HepG2 (cell line): ENCODE results near the gene GPR158. TPM values are rescaled to one million over a fixed set of nuclear protein-coding genes. Genes with fewer than 3 reads are reported as not detected.

Experiments
- ATF7 ChIP-seq, 2 experiments: fragments of 450-650 bp in 1 of 2; sonication (generic) in 1 of 2; formaldehyde crosslinking in 1 of 2; IDR thresholded peaks; 2 replicates each; pipeline versions ENCODE4 v1.4.0 to v1.6.1; 2016 to 2020; ENCODE audit warnings: antibody characterized with exemption in 1 of 2, mild to moderate bottlenecking in 1 of 2, missing genetic modification reagents in 1 of 2
- CENPBD1 ChIP-seq: sonication (generic); formaldehyde crosslinking; IDR thresholded peaks from 2 replicates; pipeline ENCODE4 v1.8.0; 2022; ENCODE audit warnings: missing genetic modification reagents, low read depth, mild to moderate bottlenecking, borderline replicate concordance
- EHMT2 ChIP-seq: fragments of 200-600 bp; sonication (generic); IDR thresholded peaks from 2 replicates; pipeline ENCODE4 v1.7.0; 2017; ENCODE audit warnings: antibody characterized with exemption, low read depth, low read length, borderline replicate concordance
- HOXA5 ChIP-seq: sonication (generic); formaldehyde crosslinking; IDR thresholded peaks from 2 replicates; pipeline ENCODE4 v1.4.0; 2020; ENCODE audit warnings: missing genetic modification reagents
- MEF2D ChIP-seq: sonication (generic); formaldehyde crosslinking; IDR thresholded peaks from 2 replicates; pipeline ENCODE4 v1.5.1; 2020; ENCODE audit warnings: mild to moderate bottlenecking, missing genetic modification reagents
- MTF2 ChIP-seq: sonication (generic); formaldehyde crosslinking; IDR thresholded peaks from 2 replicates; pipeline ENCODE4 v1.5.0; 2020; ENCODE audit warnings: missing genetic modification reagents, borderline replicate concordance
- NKX3-1 ChIP-seq: sonication (generic); formaldehyde crosslinking; IDR thresholded peaks from 2 replicates; pipeline ENCODE4 v1.5.0; 2020; ENCODE audit warnings: missing genetic modification reagents
- PTBP1 ChIP-seq: fragments of 200-400 bp; formaldehyde crosslinking; IDR thresholded peaks from 2 replicates; pipeline ENCODE4 v1.6.1; 2018; ENCODE audit warnings: low read length, low read depth; ENCODE audit not compliant: poor library complexity, severe bottlenecking
- RXRB ChIP-seq: IDR thresholded peaks from 2 replicates; pipeline ENCODE4 v1.6.1; 2016; ENCODE audit warnings: borderline replicate concordance, missing genetic modification reagents, missing compliant biosample characterization
- SIX4 ChIP-seq: sonication (generic); formaldehyde crosslinking; IDR thresholded peaks from 2 replicates; pipeline ENCODE4 v1.4.0; 2020; ENCODE audit warnings: missing genetic modification reagents
- SP1 ChIP-seq, 2 experiments: fragments of 450-650 bp in 1 of 2; sonication (generic) in 1 of 2; formaldehyde crosslinking in 1 of 2; IDR thresholded peaks; 2 replicates each; pipeline versions ENCODE4 v1.4.0 to v1.6.1; 2016 to 2020; ENCODE audit warnings: missing genetic modification reagents in 1 of 2
- STAT5B ChIP-seq: sonication (generic); formaldehyde crosslinking; IDR thresholded peaks from 2 replicates; pipeline ENCODE4 v1.4.0; 2020; ENCODE audit warnings: missing genetic modification reagents
- TERF1 ChIP-seq: sonication (generic); formaldehyde crosslinking; IDR thresholded peaks from 2 replicates; pipeline ENCODE4 v1.8.0; 2022; ENCODE audit warnings: mild to moderate bottlenecking, missing genetic modification reagents, moderate library complexity
- TP53 ChIP-seq: sonication (generic); formaldehyde crosslinking; conservative IDR thresholded peaks from 2 replicates; pipeline ENCODE4 v1.4.0; 2020; ENCODE audit warnings: missing genetic modification reagents
- ZBTB26 ChIP-seq: IDR thresholded peaks from 2 replicates; pipeline ENCODE4 v1.6.1; 2016; ENCODE audit warnings: missing compliant biosample characterization, missing genetic modification reagents, borderline replicate concordance
- ZHX1 ChIP-seq: sonication (generic); formaldehyde crosslinking; IDR thresholded peaks from 2 replicates; pipeline ENCODE4 v1.8.1; 2022; ENCODE audit warnings: low read depth, mild to moderate bottlenecking, missing genetic modification reagents
- ZNF124 ChIP-seq: sonication (generic); formaldehyde crosslinking; IDR thresholded peaks from 2 replicates; pipeline ENCODE4 v1.4.0; 2020; ENCODE audit warnings: missing genetic modification reagents
- ZNF556 ChIP-seq: sonication (generic); formaldehyde crosslinking; IDR thresholded peaks from 2 replicates; pipeline ENCODE4 v1.4.0; 2020; ENCODE audit warnings: mild to moderate bottlenecking, missing genetic modification reagents, borderline replicate concordance
- ZNF558 ChIP-seq: sonication (generic); formaldehyde crosslinking; IDR thresholded peaks from 2 replicates; pipeline ENCODE4 v1.9.0; 2022; ENCODE audit warnings: mild to moderate bottlenecking, missing genetic modification reagents, borderline replicate concordance
- ZNF589 ChIP-seq: sonication (generic); formaldehyde crosslinking; conservative IDR thresholded peaks from 2 replicates; pipeline ENCODE4 v1.8.0; 2022; ENCODE audit warnings: mild to moderate bottlenecking, moderate library complexity, missing genetic modification reagents
- ZNF614 ChIP-seq: IDR thresholded peaks from 2 replicates; pipeline ENCODE4 v1.6.1; 2018; ENCODE audit warnings: missing biosample characterization, missing genetic modification reagents, inconsistent platforms, borderline replicate concordance
- ZNF7 ChIP-seq: IDR thresholded peaks from 2 replicates; pipeline ENCODE4 v1.6.1; 2016; ENCODE audit warnings: missing biosample characterization, missing genetic modification reagents
- ZNF792 ChIP-seq: IDR thresholded peaks from 2 replicates; pipeline ENCODE4 v1.6.1; 2016
- polyA plus RNA-seq, 8 experiments: library from polyadenylated mRNA; depleted of rRNA in 3 of 8; stranded (reverse) in 7 of 8; unstranded in 1 of 8; fragments of >200 nt; fragmentation: Illumina TruSeq in 4 of 8; extraction: Trizol in 4 of 8; gene quantifications; 2 replicates each; pipeline versions ENCODE4 v1.2.1 to v1.2.3, GENCODE V29; 2011 to 2016; ENCODE audit warnings: low read depth in 4 of 8, missing spikeins in 1 of 8, mixed read lengths in 1 of 8; ENCODE audit not compliant: insufficient read depth in 1 of 8
- total RNA-seq, 5 experiments: library from RNA; depleted of rRNA; stranded (reverse); fragments of >200 nt; fragmentation: Illumina TruSeq; extraction: Trizol; gene quantifications; 2 replicates each; pipeline ENCODE4 v1.2.3, GENCODE V29; 2016; ENCODE audit warnings: low read depth in 1 of 5

The GPR158 gene
- total and polyA plus RNA-seq, 2 of the 13 experiments (the other 11 are each of a cell fraction or from before 2014, with no cell fraction given), result not detected

GRCh38 chr10:25174461-25175230 lies at the start of gene GPR158 (continued):
- TF ChIP-seq ZNF556 (CRISPR knock-in tag) (0 out of 2 replicates have a peak, but pooled peaks have one; percentile 34), RXRB (0 out of 2 replicates have a peak, but pooled peaks have one; percentile 39), ZNF589 (CRISPR knock-in tag) (peak; percentile 68; the same call in 1 of the 2 replicates), ZNF614 (CRISPR knock-in tag) (peak; percentile 51; the same call in 1 of the 2 replicates), ZNF7 (CRISPR knock-in tag) (peak; percentile 32; the same call in 1 of the 2 replicates), ZNF124 (CRISPR knock-in tag) (0 out of 2 replicates have a peak, but pooled peaks have one; percentile 68), TP53 (CRISPR knock-in tag) (0 out of 2 replicates have a peak, but pooled peaks have one; percentile 48), ATF7 (IDR thresholded peaks at IDR 0.05) (no peak), ATF7 (CRISPR knock-in tag; IDR thresholded peaks at IDR 0.05) (no peak), NKX3-1 (peak; percentile 78; the same call in 1 of the 2 replicates), PTBP1 (no peak), TERF1 (CRISPR knock-in tag) (peak; percentile 67; the same call in 1 of the 2 replicates), STAT5B (0 out of 2 replicates have a peak, but pooled peaks have one; percentile 79), MEF2D (CRISPR knock-in tag) (0 out of 2 replicates have a peak, but pooled peaks have one; percentile 30), ZNF558 (0 out of 2 replicates have a peak, but pooled peaks have one; percentile 76), CENPBD1 (CRISPR knock-in tag) (no peak), ZBTB26 (CRISPR knock-in tag) (peak; percentile 82), ZNF792 (CRISPR knock-in tag) (peak; percentile 87), SIX4 (peak; percentile 19; the same call in 1 of the 2 replicates), MTF2 (CRISPR knock-in tag) (peak; percentile 46; the same call in 1 of the 2 replicates), HOXA5 (CRISPR knock-in tag) (peak; percentile 87), SP1 (IDR thresholded peaks at IDR 0.05) (no peak), SP1 (CRISPR knock-in tag; IDR thresholded peaks at IDR 0.05) (no peak), ZHX1 (CRISPR knock-in tag) (0 out of 2 replicates have a peak, but pooled peaks have one; percentile 41), EHMT2 (peak; percentile 97)
